Midbrain (tissue), 1 donor: Measurements from ENCODE around the gene GRWD1.
A peak's percentile ranks its signal among the peaks of the same experiment; 100 is the strongest.
"Not testable (repeated sequence)": the region's sequence is repeated elsewhere in the genome, so short reads cannot be mapped to it uniquely, and the experiment has no call there.

Source experiments
- DNase-seq: peaks from one replicate; lab custom pipeline; 2025; lab: John Stamatoyannopoulos, UW

Gene GRWD1

GRCh38 chr19:48480183-48480557, 34.4 kb downstream of the GRWD1 start:
- DNase-seq = peak; percentile 71

GRCh38 chr19:48480558-48481500, 35.0 kb downstream of the GRWD1 start:
- DNase-seq = peak; percentile 71

GRCh38 chr19:48481846-48482639, 36.3 kb downstream of the GRWD1 start:
- DNase-seq = no peak

GRCh38 chr19:48483301-48483700, 37.5 kb downstream of the GRWD1 start:
- DNase-seq = no peak

GRCh38 chr19:48484247-48484893, 38.6 kb downstream of the GRWD1 start:
- no peak for DNase-seq

- no peak for DNase-seq
Measured at GRCh38 chr19:48484931-48485612, 39.3 kb downstream of the GRWD1 start.

GRCh38 chr19:48486706-48487105, 40.9 kb downstream of the GRWD1 start:
- not testable (repeated sequence) for DNase-seq

GRCh38 chr19:48487544-48487943, 41.8 kb downstream of the GRWD1 start:
- DNase-seq = no peak

- DNase-seq = no peak
Measured at GRCh38 chr19:48487948-48488347, 42.2 kb downstream of the GRWD1 start.

GRCh38 chr19:48488478-48488877, 42.7 kb downstream of the GRWD1 start:
- DNase-seq = not testable (repeated sequence)

- DNase-seq = peak; percentile 44
Measured at GRCh38 chr19:48489608-48490216, 43.9 kb downstream of the GRWD1 start.

GRCh38 chr19:48490981-48491792, 45.4 kb downstream of the GRWD1 start:
- DNase-seq = no peak

GRCh38 chr19:48491793-48492123, 46.0 kb downstream of the GRWD1 start:
- DNase-seq = no peak

- peak; percentile 81 for DNase-seq
Measured at GRCh38 chr19:48492925-48493717, 47.3 kb downstream of the GRWD1 start.

GRCh38 chr19:48493718-48494401, 48.1 kb downstream of the GRWD1 start:
- no peak for DNase-seq

GRCh38 chr19:48495396-48495795, 49.6 kb downstream of the GRWD1 start:
- no peak for DNase-seq

- DNase-seq = no peak
Measured at GRCh38 chr19:48496959-48497727, 51.4 kb downstream of the GRWD1 start.
